B cell (primary cell): ENCODE data around the gene WDR27.

Experiments used
- CTCF ChIP-seq: fragments of 200-600 bp; IDR thresholded peaks from one replicate; pipeline ENCODE4 v1.8.0; 2022; ENCODE audit warnings: antibody characterized with exemption, mild to moderate bottlenecking
- EZH2 ChIP-seq: IDR thresholded peaks from 2 replicates; pipeline ENCODE4 v1.6.1; 2012; ENCODE audit warnings: borderline replicate concordance, low read depth, mild to moderate bottlenecking, moderate library complexity, low read length; ENCODE audit not compliant: insufficient read depth, poor library complexity, severe bottlenecking

- no peak for TF ChIP-seq CTCF
- no peak for TF ChIP-seq EZH2
Observed at GRCh38 chr6:169575821-169576220, 126.0 kb downstream of the WDR27 start.
